ENCODE measurements around the gene CFAP90.

The CFAP90 gene

DNA sequence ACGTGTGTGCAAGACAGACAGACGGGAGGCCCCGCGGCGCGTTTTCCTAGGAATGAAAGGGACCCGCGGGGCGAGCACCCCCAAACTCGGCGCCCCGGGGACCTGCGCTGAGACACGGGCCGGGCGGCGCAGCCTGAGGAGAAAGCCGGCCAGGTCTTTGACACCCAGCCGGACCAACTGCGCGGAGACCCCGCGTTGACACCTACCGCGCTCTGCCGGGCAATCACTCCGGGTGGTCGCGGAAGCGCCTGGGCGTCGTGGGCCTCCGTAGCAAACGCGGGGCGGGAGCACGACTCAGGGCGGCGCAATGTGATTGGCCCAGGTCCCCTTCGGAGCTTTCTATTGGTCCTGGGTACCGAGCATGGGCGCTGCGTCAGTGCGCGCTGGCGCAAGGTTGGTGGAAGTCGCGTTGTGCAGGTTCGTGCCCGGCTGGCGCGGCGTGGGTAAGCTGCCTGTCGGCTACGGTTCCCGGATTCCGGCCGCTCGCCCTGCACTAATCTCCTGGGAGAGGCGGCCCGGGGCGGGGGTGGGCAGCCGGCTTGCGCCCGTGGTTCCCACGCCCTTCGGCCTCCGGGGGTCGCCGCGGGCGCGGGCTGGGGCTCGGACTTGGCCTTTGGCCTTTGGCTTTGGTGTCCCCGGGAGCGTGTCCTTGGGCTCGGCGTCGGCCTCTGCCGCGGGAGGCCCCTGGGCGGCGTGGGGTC lies 18.0 kb upstream of the CFAP90 start, which contains the start of the genes FASTKD3 and MTRR:
TSS of gene FASTKD3 (minus strand) at position 259 of the 701 bp plus-strand sequence. CDS start 948 bp downstream, outside the sequence.
TSS of gene MTRR (plus strand) at position 376 of the 701 bp plus-strand sequence. CDS start 1,647 bp downstream, outside the sequence.
- in situ Hi-C loops (cut with HindIII; ENCODE audit: low sequenced_read_pairs): loop anchor here (25.0 kb wide), 1 partner anchor 1232 kb away; the partner anchor contains the start of genes NSUN2 and SRD5A1

DNA sequence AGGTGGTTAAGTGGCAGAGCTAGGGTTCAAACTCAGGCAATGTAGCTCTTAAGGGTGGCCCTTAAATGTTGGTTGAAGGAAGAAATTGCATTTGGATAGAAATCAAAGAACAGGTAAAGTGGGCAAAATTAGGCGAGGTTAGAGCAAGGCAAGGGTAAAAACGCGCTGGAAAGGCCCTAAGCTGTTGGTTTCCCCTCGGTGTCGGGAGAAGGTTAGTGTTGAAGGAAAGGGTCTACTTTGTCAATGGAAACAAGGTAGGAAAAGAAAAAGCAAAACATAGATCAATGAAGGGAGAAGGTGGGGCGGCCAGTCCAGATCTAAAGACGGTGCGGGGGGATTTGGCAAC lies 17.5 kb upstream of the CFAP90 start:
- in situ Hi-C loops (cut with HindIII; ENCODE audit: low sequenced_read_pairs): loop anchor here (25.0 kb wide), 1 partner anchor 1231 kb away; the partner anchor contains the start of genes NSUN2 and SRD5A1

DNA sequence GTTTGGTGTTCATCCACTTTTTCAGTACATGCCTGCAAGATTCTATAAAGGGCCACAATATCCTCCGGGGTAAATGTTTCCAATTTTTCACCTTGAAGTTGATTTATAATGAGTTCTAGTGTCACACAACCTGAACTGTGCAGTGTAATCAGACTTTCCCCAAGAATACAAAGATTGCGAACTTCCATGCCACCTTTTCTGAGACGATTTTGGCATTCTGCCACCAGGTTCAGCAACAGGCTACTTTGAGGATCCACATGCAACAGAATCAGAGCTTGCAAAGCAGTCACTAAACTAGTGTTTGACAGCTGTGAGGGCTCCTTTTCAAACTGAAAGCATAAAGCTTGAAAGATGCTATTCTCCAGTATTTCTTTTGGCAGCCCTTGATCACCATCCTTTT lies 16.3 kb upstream of the CFAP90 start:
- in situ Hi-C loops (cut with HindIII; ENCODE audit: low sequenced_read_pairs): loop anchor here (25.0 kb wide), 1 partner anchor 1230 kb away; the partner anchor contains the start of genes NSUN2 and SRD5A1

DNA sequence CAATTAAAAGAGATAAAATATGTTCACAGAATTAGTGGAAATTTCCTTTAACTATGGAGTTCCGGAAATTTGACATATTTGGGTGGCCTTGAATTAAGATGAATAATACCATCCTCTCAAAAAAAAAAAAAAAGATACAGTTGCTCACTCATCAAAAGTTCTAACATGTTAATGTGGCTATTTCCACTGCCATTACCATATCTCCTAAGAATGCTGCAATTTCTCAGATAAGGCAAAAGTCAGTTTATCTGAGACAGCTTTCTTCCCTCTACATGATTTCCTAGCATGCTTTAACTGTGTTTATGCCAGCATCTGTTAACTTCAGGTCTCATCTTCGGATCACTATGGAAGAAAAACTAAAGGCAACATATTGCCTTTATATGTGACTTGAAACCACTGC lies 15.3 kb upstream of the CFAP90 start:
- in situ Hi-C loops (cut with HindIII; ENCODE audit: low sequenced_read_pairs): loop anchor here (25.0 kb wide), 1 partner anchor 1229 kb away; the partner anchor contains the start of genes NSUN2 and SRD5A1

DNA sequence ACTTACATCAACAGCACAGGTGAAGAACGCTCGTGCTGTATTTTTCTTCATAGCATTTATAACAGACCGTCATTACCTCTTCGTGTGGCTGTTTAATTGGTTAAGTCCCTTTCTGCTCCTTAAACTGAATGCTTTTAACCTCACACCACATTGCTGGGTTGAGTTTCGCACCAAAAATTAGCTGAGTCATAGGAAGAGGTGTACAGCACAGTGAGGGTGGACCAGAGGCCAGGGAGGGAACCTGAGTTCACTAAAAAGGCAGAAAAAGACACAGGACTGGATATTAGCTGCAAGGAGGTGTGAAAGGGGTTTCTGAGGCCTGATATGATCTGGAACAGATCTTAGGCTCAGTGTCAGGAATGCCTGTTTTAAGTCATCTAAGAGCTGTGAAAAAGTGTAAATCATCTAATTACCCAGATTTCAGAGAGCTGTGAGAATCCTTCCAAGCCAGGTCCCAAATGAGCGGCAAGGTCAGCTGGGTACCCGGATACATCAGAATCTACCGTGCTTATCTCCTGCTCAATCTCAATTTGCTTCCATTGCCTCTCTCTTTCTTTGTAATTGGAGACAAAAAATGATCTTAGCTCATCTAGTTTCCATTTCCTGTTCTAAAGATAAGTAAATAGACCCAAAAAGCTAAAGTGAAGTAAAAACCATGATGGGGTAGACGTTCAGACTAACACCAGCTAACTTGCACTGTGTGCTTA lies 7.1 kb upstream of the CFAP90 start:
- in situ Hi-C loops (cut with HindIII; ENCODE audit: low sequenced_read_pairs): loop anchor here (25.0 kb wide), 1 partner anchor 1221 kb away; the partner anchor contains the start of genes NSUN2 and SRD5A1

DNA sequence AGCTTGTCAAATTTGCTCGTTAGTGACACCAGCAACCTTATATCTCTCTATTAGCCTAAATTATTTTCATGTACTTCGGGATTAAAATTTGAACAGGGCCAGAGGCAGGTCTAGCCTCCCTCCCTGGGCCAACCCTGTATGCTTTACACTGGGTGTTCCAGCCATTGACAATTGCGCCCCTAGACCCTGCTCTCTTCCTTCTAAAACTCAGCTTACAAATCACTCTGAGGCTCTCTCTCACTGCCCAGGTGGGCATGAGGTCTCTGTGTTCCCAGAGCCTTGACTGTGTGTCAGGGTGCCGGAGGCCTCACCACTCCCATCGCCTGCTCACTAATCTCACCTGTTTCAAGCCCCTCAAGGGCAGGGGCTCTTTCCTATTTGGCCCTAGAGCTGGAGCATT lies 6.4 kb upstream of the CFAP90 start:
- in situ Hi-C loops (cut with HindIII; ENCODE audit: low sequenced_read_pairs): loop anchor here (25.0 kb wide), 1 partner anchor 1220 kb away; the partner anchor contains the start of genes NSUN2 and SRD5A1

DNA sequence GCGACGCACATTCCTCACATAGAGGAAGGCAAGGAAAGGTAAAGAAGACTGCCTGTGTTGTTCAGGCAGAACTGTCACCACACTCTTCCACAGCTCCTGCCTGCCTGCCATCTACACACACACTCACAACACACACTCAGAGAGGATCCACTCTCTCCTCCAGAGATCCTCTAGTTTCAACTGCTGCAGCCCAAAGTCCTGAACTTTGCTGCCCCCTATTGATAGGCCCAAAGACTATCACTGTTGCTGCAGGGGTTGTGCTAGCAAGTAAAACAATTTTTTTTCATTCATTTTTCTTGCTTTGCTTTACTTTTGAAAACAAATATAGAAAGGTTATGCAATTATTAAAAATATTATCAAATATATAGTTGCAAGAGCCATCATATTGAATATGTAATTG lies 5.9 kb upstream of the CFAP90 start:
- in situ Hi-C loops (cut with HindIII; ENCODE audit: low sequenced_read_pairs): loop anchor here (25.0 kb wide), 1 partner anchor 1220 kb away; the partner anchor contains the start of genes NSUN2 and SRD5A1

DNA sequence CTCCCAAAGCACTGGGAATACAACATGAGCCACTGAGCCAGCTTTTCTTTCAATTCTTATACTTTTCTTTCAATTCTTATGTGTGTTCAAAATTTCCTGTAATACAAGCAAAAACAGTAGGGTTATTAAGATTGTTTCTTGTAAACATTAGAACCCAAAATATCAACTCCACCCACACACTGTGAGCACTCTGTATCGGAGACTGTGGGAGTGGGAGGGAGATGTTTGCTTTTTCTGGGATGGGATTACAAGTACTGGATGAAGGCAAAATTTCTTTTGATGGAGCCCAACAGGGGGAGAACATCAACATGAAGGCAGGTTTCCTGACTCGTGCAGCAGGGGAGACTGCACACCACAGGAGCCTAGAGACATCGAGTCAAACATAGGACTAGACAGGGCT lies 4.7 kb upstream of the CFAP90 start:
- in situ Hi-C loops (cut with HindIII; ENCODE audit: low sequenced_read_pairs): loop anchor here (25.0 kb wide), 1 partner anchor 1218 kb away; the partner anchor contains the start of genes NSUN2 and SRD5A1

DNA sequence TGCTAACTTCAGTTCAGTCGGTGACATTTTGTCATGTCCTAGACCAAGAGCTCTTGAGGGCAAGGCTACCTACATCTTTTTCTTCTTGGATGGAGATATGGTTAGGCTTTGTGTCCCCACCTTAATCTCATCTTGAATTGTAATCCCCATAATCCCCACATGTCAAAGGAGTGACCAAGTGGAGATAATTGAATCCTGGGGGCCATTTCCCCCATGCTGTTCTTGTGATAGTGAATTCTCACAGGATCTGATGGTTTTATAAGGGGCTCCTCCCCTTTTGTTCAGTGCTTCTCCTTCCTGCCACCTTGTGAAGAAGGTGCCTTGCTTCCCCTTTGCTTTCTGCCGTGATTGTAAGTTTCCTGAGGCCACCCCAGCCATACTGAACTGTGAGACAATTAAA lies 2.1 kb upstream of the CFAP90 start:
- in situ Hi-C loops (cut with HindIII; ENCODE audit: low sequenced_read_pairs): loop anchor here (25.0 kb wide), 1 partner anchor 1216 kb away; the partner anchor contains the start of genes NSUN2 and SRD5A1

DNA sequence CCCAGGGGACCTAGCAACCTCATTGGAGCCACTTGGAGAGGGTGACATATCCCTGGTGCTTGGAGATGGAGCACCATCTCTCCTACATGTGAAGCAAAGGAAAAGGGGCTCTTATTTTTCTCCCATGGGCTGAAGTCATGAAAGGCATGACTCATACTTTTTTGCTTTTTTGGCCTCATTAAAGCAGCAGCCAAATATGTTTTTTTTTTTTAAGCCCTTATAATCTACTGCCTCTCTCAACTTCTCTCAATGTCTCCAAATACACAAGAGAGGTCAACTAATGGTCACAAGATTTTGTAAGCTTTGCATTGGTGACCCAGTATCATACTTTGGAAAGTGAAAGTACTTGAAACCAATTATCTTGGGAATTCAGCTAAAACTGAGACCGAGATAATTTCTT lies 1.6 kb upstream of the CFAP90 start:
- in situ Hi-C loops (cut with HindIII; ENCODE audit: low sequenced_read_pairs): loop anchor here (25.0 kb wide), 1 partner anchor 1215 kb away; the partner anchor contains the start of genes NSUN2 and SRD5A1

DNA sequence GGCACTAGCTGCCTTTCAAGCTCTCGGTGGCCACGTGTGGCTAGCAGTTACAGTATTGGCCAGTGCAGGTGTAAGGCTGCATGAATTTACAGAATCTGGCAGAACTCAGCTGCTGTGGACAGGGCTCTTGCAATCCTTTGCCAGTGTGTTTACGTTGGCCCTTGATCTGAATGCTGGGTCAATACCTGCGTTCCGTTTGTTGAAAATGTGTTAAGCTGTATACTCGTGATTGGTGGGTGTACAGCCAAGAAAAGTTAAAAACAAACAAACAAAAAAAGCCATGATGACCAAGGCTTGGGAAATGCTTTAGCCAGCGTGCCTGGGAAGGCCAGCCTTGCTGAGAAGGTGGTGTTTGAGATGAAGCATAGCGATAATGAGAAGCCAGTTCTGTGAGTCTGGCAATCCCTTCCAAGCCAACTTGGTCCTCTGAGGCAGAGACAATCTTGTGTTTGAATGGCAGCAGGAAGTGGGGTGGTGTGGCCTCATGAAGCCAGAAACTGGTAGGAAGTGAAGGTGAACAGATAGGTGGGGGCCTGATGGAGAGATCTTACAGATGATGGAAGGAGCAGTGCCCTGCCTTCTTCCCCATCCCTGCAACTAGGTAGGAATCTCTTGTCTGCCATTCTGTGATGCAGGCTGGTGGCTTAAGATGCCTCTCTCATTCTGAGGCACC lies 820 bp upstream of the CFAP90 start:
- in situ Hi-C loops (cut with HindIII; ENCODE audit: low sequenced_read_pairs): loop anchor here (25.0 kb wide), 1 partner anchor 1214 kb away; the partner anchor contains the start of genes NSUN2 and SRD5A1

DNA sequence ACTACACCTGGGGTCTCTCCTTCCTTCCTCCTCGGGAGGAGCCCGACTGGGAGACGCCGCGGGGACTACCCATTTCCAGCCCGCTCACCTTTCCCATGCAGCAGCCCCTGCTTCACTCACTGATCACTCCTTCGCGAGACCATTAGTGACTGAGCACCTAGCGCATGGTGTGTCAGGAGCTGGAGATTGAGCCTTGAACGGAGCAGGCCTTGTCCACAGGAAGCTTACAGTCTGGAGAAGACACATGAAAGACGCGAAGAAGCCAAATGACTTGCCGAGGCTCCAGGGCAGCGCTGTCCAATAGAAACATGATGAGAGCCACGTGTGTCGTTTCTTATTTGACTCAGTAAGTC lies 283 bp upstream of the CFAP90 start:
- in situ Hi-C loops (cut with HindIII; ENCODE audit: low sequenced_read_pairs): loop anchor here (25.0 kb wide), 1 partner anchor 1214 kb away; the partner anchor contains the start of genes NSUN2 and SRD5A1

DNA sequence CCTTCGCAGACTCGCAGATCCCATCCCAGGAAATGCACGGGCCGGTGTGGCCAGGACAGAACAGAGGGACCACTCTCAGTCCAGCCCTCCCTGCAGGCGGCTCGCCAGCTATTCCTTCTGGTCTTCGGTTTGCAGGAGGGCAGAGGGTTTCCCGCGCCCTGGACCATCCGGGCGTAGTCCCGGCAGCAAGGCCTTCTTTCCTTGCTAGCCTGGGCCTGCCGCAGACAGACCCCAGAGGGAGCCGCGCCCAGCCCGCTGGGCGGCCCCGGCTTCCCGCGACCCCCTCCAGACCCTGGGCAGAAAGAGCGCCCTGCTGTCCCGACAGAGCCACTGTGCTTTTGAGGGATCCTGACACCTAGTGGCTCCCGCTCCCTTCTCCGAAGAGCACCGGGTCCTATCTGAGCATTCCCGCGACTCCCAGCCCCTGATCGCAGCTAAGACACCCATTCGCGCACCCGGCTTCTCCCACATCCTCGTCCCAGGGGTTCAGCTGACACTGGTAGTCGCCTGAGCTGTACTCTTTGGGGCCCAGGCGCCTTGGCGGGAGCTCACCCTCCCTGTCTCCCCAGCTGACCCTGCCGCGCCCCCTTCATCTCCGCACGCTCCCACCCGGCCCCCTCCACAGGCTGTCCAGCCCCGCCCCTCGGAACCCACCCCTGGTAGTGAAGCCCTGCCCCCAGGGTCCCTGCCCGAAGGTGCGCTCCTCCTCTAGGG lies 1.1 kb downstream of the CFAP90 start:
- in situ Hi-C loops (cut with HindIII; ENCODE audit: low sequenced_read_pairs): loop anchor here (25.0 kb wide), 1 partner anchor 1213 kb away; the partner anchor contains the start of genes NSUN2 and SRD5A1

DNA sequence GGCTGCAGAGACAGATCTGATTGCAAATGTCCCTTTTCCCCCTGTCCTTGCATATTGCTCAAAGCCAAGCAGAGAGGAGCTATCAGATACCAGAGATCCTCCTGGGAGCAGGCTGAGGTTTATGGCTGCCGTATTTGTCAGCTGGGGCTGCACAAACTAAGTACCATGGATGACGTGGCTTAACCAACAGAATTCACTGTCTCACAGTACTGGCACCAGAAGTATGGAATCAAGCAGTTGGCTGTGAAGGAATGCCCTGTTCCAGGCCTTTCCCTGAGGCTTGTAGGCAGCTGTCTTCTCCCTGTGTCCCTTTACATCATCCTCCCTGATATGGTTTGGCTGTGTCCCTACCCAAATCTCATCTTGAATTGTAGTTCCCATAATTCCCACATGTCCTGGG lies 2.6 kb downstream of the CFAP90 start:
- in situ Hi-C loops (cut with HindIII; ENCODE audit: low sequenced_read_pairs): no loop called here

DNA sequence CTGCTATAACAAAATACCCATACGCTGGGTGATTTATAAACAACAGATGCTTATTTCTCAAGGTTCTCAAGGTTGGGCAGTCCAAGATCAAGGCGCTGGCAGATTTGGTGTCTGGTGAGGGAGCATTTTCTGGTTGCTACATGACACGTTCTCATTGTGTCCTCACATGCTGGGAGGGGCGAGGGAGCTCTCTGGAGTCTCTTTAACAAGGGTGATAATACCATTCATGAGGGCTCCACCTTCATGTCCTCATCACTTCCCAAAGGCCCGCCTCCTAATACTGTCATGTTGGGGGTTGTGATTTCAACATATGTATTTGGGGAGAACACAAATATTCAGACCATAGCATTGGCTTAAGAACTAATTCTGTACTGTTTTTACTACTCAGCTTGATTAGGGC lies 4.6 kb downstream of the CFAP90 start:
- in situ Hi-C loops (cut with HindIII; ENCODE audit: low sequenced_read_pairs): no loop called here

DNA sequence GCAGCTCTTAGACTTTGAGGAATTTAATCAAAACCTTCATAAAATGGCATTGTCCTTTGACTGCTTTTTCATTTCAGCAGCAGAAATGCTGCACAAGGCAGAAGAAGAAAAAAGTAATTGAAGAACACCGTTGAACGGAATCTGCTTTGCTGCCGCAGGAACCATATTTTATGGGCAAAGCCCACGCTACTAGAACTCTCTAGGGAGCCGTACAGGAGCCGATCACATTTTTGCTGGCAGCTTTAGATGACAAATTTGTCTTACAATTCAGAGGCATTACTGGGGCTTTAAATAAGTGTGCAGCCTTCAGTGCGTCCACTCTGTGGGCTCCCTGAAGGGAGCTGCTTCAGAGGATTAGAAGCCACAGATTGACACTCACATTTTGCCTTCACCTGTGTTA lies 5.4 kb downstream of the CFAP90 start:
- in situ Hi-C loops (cut with HindIII; ENCODE audit: low sequenced_read_pairs): no loop called here

DNA sequence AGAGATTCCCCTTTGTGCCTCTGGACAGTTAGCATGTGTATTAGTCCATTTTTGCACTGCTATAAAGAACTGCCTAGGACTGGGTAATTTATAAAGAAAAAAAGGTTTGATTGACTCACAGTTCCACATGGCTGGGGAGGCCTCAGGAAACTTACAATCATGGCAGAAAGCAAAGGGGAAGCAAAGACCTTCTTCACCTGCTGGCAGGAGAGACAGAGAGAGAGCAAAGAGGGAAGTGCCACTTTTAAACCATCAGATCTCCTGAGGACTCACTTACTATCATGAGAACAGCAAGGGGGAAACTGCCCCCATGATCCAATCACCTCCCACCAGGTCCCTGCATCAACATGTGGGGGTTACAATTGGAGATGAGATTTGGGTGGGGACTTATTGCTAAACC lies 6.0 kb downstream of the CFAP90 start:
- in situ Hi-C loops (cut with HindIII; ENCODE audit: low sequenced_read_pairs): no loop called here

DNA sequence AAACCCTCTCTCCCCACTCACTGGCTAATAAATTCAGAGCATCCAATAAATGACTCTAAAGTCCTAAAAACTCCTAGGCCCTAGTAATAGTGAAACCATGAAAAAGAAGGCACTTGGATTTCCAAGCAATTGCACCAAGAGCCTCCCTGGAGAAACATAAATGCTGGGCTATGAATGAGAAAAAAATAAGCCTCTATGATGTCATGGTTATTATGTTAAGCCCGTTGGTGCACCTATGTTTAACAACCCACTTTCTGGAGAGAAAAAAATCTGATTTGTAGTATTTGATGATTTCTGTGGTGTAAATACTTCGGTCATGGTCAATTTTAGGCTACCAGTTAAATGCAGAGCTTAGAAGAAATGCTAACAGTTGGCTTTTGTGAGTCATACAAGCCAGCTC lies 8.4 kb downstream of the CFAP90 start:
- in situ Hi-C loops (cut with HindIII; ENCODE audit: low sequenced_read_pairs): no loop called here

DNA sequence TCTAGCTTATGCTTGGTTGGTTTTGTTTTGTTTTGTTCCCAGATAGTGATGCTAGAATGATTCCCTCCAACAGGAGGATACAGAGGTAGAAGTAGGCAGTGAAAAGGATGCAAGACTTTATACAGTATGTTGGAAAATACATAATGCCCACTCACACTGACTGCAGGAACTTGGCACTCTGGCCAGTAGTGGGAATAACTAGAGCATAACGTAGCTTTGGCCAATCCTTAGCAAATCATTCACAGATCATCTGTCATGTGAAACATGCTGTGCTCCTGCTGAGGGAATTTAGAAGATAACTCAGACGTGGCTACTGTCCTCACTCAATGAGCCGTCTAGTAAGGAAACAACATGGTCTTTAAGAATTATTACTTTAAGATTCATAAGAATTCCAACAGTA lies 13.5 kb downstream of the CFAP90 start:
- in situ Hi-C loops (cut with HindIII; ENCODE audit: low sequenced_read_pairs): no loop called here

DNA sequence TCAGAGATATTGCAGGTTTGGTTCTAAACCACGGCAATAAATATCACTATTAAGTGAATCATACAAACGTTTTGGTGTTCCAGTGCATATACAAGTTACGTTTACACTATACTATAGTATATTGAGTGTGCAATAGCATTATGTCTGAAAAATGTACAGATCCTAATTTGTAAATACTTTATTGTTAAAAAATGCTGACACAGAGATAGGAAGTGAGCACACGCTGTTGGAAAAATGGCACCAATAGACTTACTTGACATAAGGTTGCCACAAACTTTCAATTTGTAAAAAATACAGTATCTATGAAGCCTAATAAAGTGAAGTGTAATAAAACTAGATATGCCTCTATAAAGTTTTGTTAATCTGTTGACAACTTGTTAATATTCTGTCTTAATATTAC lies 16.0 kb downstream of the CFAP90 start:
- in situ Hi-C loops (cut with HindIII; ENCODE audit: low sequenced_read_pairs): no loop called here
